Transverse colon (tissue), 4 donors: ENCODE measurements around the gene PADI4. TPM values are rescaled to one million over a fixed set of nuclear protein-coding genes. Genes with fewer than 3 reads are reported as not detected.

Experiments
- DNase-seq: peaks from one replicate; pipeline ENCODE4 v3.0.0-alpha.2; 2019
- H3K27ac ChIP-seq, 4 donors: fragments of 200-600 bp; sonication (generic); 2 replicates each; pipeline ENCODE4 v1.5.1; 2016 to 2018; ENCODE audit warnings: inconsistent platforms in 4 of 4
- H3K27me3 ChIP-seq: fragments of 200-600 bp; sonication (generic); 2 replicates; pipeline ENCODE4 v1.5.1; 2017; ENCODE audit warnings: inconsistent platforms
- H3K36me3 ChIP-seq, 4 donors: fragments of 200-600 bp; sonication (generic); 2 replicates each; pipeline ENCODE4 v1.5.1; 2017 to 2019; ENCODE audit warnings: inconsistent platforms in 4 of 4
- H3K4me1 ChIP-seq, 4 donors: fragments of 200-600 bp; sonication (generic); 2 replicates each; pipeline ENCODE4 v1.5.1; 2017 to 2020; ENCODE audit warnings: inconsistent platforms in 4 of 4
- H3K4me3 ChIP-seq, 4 donors: fragments of 200-600 bp; sonication (generic); 1 replicate in 1 of 4; 2 replicates in 3 of 4; pipeline versions ENCODE4 v1.5.1 to v1.6.1; 2017 to 2019; ENCODE audit warnings: inconsistent platforms in 4 of 4
- H3K9me3 ChIP-seq, 2 donors: fragments of 200-600 bp; sonication (generic); 2 replicates each; pipeline ENCODE4 v1.5.1; 2017 to 2019; ENCODE audit warnings: inconsistent platforms in 2 of 2
- EP300 ChIP-seq: sonication (generic); formaldehyde crosslinking; IDR thresholded peaks from one replicate; pipeline ENCODE4 v1.6.1; 2017; ENCODE audit warnings: antibody characterized with exemption, low read depth
- POLR2A ChIP-seq: fragments of 450-650 bp; IDR thresholded peaks from one replicate; pipeline ENCODE4 v1.6.1; 2016; ENCODE audit warnings: antibody characterized with exemption, mild to moderate bottlenecking, moderate library complexity
- POLR2AphosphoS5 ChIP-seq, 3 donors: sonication (generic); formaldehyde crosslinking; IDR thresholded peaks; one replicate each; pipeline ENCODE4 v1.6.1; 2016; ENCODE audit warnings: antibody characterized with exemption in 3 of 3
- WGBS, 2 donors: methylation state at CpG; one replicate each; pipeline ENCODE4 v1.1.5; 2018; ENCODE audit warnings: low coverage in 1 of 2; 5-methylcytosine and 5-hydroxymethylcytosine counted together
- in situ Hi-C, 4 donors: fragments of 200-750 bp; cut with MboI; loops; one replicate each; pipeline versions ENCODE4 v1.15.0 to v1.15.1; 2017; ENCODE audit warnings: low sequenced_read_pairs in 3 of 4, low pct_ligation_motif_present in 1 of 4, low pct_unique_long_range_greater_than_20kb in 1 of 4
- intact Hi-C: fragments of 100-400 bp; cut with DNase I; formaldehyde crosslinking; loops from one replicate; pipeline ENCODE4 v1.15.1; 2023; ENCODE audit warnings: low total_unique reads
- total RNA-seq, 4 donors: library from RNA; depleted of rRNA; stranded (reverse); fragments of >200 nt; gene quantifications; one replicate each; pipeline ENCODE4 v1.1.0, GENCODE V29; 2016
- TF ChIP-seq, protein P1 (sequence below), 5 experiments: fragments of 200-600 bp in 3 of 5; fragments of 450-650 bp in 2 of 5; sonication (generic) in 3 of 5; IDR thresholded peaks; 1 replicate in 2 of 5; 2 replicates in 3 of 5; pipeline ENCODE4 v1.5.1; 2016 to 2017; ENCODE audit warnings: antibody characterized with exemption in 5 of 5, inconsistent platforms in 3 of 5, mild to moderate bottlenecking in 2 of 5, moderate library complexity in 1 of 5

The PADI4 gene
- total RNA-seq, 4 donors from 2014 or later: not detected

DNA sequence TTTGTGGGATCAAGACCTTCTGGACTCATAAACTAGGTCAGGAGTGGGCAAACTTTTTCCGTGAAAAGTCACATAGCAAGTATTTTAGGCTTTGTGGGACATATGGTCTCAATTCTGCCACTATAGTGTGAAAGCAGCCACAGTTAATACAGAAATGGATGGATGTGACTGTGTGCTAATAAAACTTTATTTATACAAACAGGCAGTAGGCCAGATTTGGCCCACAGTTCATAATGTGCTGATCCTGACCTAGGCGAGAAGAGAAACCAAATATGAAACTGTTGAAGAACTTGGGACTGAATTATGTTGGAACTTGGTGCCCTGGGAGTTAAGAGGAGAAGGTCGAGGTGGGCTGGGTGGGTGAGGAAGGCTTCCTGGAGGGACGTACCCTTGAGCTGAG is 42.0 kb upstream of the PADI4 start:
- no peaks in the 10 kb centered on the region for H3K9me3 ChIP-seq
- intact Hi-C loops (no loop called here), in situ Hi-C loops (no loop called here)
- H3K4me1 ChIP-seq: no peaks in the 10 kb centered on the region
- no peak for DNase-seq
- no peaks in the 10 kb centered on the region for H3K36me3 ChIP-seq
- no peak overlapping the region for H3K27ac ChIP-seq
- WGBS, 2 donors: 86 to 91% methylated on average over 3 to 4 of the region's 4 CpGs
- no peak for TF ChIP-seq EP300
- TF ChIP-seq, protein P1, sequence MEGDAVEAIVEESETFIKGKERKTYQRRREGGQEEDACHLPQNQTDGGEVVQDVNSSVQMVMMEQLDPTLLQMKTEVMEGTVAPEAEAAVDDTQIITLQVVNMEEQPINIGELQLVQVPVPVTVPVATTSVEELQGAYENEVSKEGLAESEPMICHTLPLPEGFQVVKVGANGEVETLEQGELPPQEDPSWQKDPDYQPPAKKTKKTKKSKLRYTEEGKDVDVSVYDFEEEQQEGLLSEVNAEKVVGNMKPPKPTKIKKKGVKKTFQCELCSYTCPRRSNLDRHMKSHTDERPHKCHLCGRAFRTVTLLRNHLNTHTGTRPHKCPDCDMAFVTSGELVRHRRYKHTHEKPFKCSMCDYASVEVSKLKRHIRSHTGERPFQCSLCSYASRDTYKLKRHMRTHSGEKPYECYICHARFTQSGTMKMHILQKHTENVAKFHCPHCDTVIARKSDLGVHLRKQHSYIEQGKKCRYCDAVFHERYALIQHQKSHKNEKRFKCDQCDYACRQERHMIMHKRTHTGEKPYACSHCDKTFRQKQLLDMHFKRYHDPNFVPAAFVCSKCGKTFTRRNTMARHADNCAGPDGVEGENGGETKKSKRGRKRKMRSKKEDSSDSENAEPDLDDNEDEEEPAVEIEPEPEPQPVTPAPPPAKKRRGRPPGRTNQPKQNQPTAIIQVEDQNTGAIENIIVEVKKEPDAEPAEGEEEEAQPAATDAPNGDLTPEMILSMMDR (IDR thresholded peaks at IDR 0.05): no peak
- no peak for TF ChIP-seq POLR2AphosphoS5 (IDR thresholded peaks at IDR 0.05)
- TF ChIP-seq POLR2A: no peak
- no peaks in the 10 kb centered on the region for H3K27me3 ChIP-seq
- H3K4me3 ChIP-seq: no peak overlapping the region

DNA sequence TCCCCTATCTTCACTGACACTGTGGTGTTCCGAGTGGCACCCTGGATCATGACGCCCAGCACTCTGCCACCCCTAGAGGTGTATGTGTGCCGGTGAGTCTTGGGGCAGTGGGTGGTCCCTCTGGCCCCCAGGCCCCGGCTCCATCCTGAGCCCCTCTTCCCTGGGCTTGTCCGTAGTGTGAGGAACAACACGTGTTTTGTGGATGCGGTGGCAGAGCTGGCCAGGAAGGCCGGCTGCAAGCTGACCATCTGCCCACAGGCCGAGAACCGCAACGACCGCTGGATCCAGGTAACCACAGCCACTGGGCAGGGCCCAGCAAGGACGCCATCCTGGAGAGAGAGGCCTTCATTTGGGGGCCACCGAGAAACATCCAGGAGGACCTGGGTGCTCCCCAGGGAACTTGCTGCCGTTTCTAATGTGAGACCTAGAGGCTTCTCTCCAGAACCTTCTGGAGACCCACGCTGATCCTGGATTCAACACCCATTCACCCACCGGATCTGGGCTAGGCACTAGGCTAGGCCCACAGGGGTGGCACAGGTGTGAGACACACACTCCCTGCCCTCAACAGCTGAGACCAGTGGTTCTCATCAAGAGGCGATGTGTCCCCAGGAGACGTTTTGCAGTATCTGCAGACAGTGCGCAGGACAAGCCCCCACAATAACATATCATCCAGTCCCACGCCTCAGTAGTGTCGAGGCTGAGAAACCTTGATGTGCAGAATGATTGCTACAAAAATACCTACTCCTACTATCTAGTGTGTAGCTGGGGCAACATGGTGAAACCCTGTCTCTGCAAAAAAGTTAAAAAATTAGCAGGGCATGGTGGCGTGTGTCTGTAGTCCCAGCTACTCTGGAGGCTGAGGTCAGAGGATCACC is 36.9 kb upstream of the PADI4 start:
- Histone ChIP-seq H3K27ac (no peak overlapping the region), H3K27me3 (peaks cover 8% of the 10 kb centered on the region), H3K4me1 (peaks cover 0 to 9% (median 0%) of the 10 kb centered on the region in 4 donors), H3K36me3 (no peaks in the 10 kb centered on the region), H3K4me3 (no peak overlapping the region), H3K9me3 (no peaks in the 10 kb centered on the region)
- 91% methylated on average over 23 of the region's 23 CpGs; no CpG with 5 or more reads in 1 of the 2 donors for WGBS, 2 donors
- intact Hi-C loops (no loop called here), in situ Hi-C loops (no loop called here)
- no peak for DNase-seq
- TF ChIP-seq POLR2AphosphoS5 (IDR thresholded peaks at IDR 0.05): no peak
- TF ChIP-seq EP300: no peak
- TF ChIP-seq, protein P1 (IDR thresholded peaks at IDR 0.05): no peak
- TF ChIP-seq POLR2A: no peak

DNA sequence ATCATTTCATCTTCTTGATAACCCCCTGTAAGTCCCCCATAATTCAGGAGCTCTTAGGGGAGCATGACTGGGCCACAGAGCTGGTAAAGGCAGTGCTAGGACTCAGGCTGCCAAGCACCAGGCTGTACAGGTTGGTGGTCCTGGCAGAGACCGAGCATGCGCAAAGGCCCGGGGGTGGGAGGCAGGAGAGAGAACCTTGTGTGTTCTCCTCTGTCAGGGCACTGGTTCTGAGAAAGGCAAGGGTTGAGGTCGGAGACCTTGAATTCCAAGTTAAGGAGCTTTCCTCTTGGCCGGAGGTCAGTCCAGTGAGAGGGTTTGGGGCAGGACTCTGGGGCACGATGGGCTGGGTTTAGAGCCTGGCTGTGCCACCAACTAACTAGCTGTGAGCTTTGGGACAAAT is 35.9 kb upstream of the PADI4 start:
- Histone ChIP-seq H3K36me3 (no peaks in the 10 kb centered on the region), H3K27ac (no peak overlapping the region), H3K9me3 (no peaks in the 10 kb centered on the region), H3K4me1 (peaks cover 0 to 9% (median 0%) of the 10 kb centered on the region in 4 donors), H3K4me3 (no peak overlapping the region), H3K27me3 (peaks cover 8% of the 10 kb centered on the region)
- TF ChIP-seq POLR2A: no peak
- no peak for TF ChIP-seq POLR2AphosphoS5 (IDR thresholded peaks at IDR 0.05)
- TF ChIP-seq, protein P1 (IDR thresholded peaks at IDR 0.05): no peak
- TF ChIP-seq EP300: no peak
- DNase-seq: no peak
- intact Hi-C loops: no loop called here
- in situ Hi-C loops: no loop called here
- WGBS, 2 donors: 88% methylated on average over 6 of the region's 6 CpGs; no CpG with 5 or more reads in 1 of the 2 donors

DNA sequence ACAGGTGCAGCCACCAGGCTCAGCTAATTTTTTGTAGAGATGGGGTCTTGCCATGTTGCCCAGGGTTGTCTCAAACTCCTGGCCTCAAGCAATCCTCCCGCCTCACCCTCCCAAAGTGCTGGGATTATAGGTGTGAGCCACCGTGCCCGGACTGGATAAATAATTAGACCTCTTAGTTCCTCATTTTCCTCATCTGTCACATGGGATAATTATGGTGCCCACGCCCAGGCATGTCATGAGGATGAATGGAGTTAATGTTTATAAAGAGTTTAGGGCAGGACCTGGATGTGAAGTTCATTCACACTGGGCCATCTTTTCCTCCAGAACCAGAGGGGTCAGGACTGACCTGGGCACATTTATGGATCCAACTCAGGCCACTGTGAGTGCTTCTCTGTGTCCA is 35.4 kb upstream of the PADI4 start:
- peaks cover 12% of the 10 kb centered on the region for H3K27me3 ChIP-seq
- WGBS, 2 donors: 33 to 35% methylated on average over 1 to 4 of the region's 4 CpGs
- TF ChIP-seq POLR2A: no peak
- no peak for TF ChIP-seq POLR2AphosphoS5 (IDR thresholded peaks at IDR 0.05)
- TF ChIP-seq, protein P1 (IDR thresholded peaks at IDR 0.05): no peak
- no peak for TF ChIP-seq EP300

More for the DNA sequence above, 35.4 kb upstream of the PADI4 start:
- Histone ChIP-seq H3K4me1 (peaks cover 0 to 9% (median 0%) of the 10 kb centered on the region in 4 donors), H3K27ac (peak overlapping the region in 1 of 4 donors; percentile 14), H3K9me3 (no peaks in the 10 kb centered on the region), H3K36me3 (no peaks in the 10 kb centered on the region), H3K4me3 (no peak overlapping the region)
- in situ Hi-C loops: no loop called here
- DNase-seq: peak; percentile 76
- intact Hi-C loops: no loop called here
